ENCODE measurements around the gene SAFB2.

Gene SAFB2

DNA sequence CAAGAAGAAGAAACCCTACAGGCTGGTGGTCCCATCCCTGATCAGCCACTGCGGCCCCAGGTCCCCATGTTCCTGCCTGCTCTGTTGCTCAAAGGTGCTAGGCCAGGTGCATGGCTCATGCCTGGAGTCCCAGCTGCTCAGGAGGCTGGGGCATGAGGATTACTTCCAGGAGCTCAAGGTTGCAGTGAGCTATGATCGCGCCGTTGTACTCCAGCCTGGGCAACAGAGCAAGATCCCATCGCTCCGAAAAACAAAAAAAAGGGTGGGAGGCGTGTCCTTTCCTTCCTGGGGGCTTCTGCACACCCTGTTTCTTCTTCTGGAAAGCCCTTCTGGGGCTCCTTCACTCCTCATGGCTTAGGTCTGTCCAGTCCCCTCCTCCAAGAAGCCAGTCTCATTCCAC lies 42.9 kb downstream of the SAFB2 start:
- no peak for DNase-seq (ENCODE audit: low read depth)

DNA sequence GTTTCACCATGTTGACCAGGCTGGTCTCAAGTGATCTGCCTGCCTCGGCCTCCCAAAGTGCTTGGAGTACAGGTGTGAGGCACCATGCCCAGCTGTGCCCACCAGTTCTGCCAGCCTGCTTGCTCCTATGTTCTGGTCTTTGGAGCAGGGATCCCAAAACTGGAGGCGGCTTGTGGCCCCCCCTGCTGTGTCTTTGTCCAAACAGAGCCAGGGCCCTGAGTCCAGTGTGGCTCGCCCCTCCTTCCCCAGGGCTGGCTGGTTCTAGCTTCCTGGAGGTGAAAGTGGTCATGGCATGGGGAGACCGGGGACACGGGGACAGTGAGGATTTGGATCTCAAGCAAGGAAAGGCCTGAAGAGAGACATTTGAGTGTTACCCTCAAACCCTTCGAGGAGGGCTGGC lies 43.3 kb downstream of the SAFB2 start:
- no peak for DNase-seq (ENCODE audit: low read depth)

DNA sequence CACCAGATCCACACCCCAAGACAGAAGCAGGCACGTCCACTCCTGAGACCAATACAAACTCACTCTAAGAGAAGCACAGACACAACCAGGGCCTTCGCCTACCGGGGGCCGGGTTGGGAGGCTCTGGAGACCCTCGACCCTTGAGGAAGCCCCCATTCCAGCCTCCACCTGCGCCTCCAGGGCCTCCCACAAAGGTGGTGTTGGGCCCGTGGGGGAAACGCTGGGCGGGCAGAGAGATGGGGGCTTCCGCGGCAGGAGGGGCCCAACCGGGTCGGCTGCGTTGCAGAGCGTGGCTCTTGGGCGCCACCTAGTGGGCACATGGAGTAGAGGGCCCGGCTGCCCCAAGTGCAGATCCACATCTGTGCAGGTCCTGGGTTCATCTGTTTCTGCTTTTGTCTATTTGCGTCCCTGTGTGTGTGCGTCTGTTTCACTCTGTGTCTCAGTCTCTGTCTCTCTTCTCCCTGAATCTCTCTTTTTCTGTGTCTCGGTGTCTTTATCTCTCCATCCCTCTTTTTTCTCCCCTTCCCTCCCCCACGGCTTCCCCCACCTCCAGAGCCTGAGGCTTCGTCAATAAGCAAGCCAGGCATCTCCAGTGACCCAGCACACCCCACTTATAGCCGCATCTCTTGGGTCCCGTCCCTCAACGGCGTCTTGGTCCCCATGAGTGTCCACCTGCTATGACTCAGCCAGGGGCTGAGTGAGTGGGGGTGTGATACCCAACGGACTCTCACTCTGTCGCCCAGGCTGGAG lies 44.3 kb downstream of the SAFB2 start:
- DNase-seq (ENCODE audit: low read depth) = peak; percentile 48

DNA sequence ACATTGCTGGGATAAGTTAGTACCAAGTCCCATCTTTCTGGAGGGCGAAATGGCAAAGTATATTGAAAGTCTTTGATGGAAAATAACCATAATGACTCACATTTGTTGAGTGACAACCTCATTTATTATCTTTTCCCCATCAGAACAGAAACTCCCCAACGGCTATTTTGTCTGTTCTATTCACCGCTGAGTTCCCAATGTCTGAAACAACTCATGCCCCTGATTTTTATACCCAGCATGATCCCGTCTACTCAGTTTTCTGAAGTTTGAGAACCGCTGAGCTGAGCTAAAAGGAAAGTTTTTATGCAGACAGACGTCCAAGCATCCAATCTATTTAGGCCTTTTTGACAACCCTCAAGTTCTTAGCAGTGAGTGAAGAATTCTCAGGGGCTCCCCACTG lies 47.0 kb downstream of the SAFB2 start:
- no peak for DNase-seq (ENCODE audit: low read depth)

DNA sequence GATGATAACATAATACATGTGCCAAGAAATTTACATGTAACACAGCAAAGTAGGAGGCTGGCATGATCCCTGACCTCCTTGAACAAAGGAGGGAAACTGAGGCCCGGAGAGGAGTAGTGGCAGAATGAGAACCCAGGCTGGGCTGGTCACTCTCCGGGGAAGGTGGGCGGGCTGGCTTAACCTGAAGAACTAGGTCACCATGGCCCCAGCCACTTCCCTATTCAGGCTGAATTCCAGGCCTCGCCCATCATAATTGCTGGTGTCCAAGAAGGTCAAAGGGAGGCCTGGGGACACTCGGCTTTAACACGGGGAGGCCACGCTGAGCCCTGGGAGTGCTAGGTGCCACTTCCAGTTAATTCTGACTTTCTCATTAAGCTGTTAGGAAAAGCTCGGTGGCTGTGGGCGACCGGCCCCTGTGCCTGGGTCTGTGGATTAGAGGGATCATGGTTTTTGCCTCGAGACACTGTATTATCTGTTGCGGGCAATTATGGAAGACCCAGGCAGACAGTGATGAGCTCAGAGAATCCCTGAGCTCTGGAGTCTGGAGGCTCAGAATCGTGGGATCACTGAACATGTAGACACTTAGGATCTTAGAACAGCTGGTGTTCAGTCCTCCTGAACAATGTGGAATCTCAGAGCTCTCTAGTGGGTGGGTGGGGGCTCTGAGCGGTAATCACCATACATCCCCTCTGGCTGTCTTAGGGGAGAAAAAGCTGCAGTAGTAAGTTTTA lies 49.9 kb downstream of the SAFB2 start:
- DNase-seq (ENCODE audit: low read depth) = no peak

DNA sequence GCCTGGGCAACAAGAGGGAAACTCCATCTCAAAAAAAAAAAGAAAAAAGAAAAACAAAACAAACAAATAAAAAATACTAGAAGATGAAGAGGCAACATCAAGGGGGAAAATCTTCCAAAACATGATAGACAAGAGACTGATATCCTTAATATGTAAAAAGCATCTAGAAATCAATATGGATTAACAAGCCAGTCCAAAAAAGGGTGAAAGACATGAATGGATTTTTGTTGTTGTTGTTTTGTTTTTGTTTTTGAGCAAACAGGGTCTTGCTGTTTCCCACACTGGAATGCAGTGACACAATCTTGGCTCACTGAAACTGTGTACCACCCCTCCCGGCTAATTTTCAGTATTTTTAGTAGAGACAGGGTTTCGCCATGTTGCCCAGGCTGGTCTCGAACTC lies 50.8 kb downstream of the SAFB2 start:
- DNase-seq (ENCODE audit: low read depth) = no peak

DNA sequence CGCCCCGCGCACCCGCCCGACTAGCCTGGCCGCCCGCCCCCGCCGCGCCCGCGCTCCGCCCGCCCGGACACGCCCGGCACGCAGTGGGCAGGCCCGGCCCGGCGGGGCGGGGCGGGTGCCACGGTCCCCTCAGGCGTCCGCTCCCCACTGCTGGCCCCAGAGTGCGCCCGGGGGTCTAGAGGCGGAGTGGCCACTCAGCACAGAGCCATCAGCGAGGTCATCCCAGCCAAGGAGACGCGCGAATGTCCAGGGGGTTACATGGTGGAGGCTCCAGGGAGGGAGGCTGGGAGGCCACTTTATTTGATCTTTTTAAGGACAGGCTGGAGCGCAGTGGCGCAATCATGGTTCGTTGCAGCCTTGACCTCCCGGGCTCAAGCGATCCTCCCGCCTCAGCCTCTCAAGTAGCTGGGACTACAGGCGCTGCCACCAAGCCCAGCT lies 54.6 kb downstream of the SAFB2 start:
- no peak for DNase-seq (ENCODE audit: low read depth)

DNA sequence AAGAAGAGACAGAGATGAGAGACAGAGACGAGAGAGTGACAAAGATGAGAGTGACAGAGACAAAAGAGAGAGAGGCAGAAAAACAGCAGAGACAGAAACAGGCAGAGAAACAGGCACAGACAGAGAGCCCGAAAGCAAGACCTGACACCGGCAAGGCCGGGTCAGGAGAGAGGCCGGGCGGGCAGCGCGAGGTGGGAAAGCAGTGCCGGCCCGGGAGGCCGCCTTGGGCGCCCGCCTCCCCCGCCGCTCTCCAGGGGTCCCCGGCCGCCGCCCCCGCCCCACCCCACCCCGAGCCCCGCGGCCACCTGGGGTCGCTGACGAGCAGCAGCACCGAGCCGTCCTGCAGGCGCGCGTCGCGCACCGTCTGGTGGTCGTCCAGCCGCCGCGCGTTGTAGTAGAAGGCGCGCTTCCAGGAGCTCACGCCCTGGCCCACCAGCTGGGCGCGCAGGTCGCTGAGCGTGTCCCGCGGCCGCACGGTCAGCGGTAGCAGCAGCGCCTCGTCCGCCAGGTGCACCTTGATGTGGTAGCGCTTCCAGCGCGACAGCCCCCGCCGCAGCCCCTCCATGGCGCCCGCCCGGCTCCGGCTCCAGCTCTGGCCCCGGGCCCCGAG lies 55.1 kb downstream of the SAFB2 start, which contains the start of gene TINCR:
Gene TINCR, minus strand, starts transcription at position 594 of the 610 bp plus-strand sequence.
- DNase-seq (ENCODE audit: low read depth) = no peak

DNA sequence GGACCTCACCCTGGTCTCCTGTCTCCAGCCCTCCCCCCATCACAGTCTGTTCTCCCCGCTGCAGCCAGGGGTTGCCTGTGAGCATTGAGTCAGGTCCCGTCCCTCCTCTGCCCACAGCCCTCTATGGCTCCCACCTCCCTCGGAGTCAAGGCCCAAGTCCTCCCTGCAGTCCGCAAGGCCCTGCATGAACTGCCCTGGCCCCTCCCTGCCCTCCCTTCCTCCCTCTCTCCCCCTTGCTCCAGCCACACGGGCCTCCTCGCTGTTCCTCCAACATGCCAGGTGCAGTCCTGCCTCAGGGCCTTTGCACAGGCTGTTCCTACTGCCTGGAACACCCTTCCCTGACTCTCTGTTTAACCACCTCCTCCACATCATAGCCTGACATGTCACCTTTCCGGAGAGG lies 57.6 kb downstream of the SAFB2 start:
- no peak for DNase-seq (ENCODE audit: low read depth)

DNA sequence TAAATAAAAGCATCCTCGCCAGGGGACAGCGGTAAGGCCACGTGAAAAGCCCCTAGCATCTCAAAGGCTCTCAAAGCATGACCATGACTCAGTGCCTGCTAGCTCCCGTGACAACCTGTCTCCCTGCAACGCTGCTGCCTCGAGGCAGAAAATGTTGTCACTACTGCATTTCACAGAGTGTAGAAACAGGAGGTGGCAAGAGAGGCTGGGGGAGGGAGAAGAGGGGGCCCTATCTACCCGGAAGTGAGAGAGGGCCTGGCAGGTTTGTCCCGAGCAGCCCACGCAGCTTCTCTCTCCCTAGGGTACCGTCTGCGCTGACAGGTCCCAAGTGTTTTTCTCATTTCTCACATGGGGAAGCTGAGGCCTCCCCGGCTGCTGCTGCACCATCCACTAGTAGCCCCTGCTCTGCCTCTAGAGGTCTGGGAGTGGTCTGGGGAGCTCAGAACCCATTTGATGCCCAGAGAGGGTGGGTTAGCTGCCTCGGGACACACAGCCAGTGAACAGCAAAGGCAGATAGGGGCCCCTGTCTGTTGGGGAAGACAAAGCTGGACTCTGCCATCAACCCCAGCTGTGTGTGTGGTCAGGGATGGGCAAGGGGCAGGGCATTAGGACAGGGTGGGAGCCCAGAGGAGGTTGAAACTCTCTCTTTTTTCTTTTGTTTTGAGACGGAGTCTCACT lies 58.5 kb downstream of the SAFB2 start:
- DNase-seq (ENCODE audit: low read depth) = no peak

DNA sequence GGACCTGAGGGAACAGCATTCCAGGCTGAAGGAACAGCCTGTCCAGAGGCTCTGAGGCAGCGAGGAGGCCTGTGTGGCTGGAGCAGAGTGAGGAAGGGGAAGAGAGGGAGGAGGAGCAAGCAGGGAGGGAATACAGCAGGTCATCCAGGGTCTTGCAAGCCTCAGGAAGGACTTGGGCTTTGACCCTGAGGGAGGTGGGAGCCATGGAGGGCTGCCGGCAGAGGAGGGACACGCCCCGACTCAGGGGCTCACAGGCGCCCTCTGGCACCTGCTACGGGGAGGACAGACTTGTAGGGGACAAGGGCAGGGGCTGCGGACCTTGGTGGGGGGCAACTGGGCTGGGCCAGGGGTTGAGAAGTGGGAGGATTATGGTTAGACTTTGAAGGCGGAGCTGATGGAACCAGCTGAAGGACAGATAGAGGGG lies 59.6 kb downstream of the SAFB2 start:
- DNase-seq (ENCODE audit: low read depth) = no peak

DNA sequence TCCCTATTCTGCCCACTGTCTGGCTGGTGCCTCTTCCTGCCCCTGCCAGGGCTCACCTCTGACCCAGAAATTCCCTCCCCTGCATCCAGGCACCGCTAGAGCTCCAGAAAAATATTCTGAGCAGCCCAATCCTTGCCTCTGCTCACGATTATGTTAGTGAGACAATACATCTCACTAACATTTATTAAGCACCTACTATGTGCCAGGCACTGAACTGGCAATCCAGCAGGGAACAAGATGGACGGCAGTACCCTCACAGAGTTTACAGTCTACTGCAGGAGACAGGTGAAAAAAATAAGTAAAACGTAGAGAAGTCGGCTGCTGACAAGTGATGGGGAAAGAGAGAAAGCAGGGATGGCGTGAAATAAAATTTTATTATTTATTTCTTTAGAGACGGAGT lies 60.3 kb downstream of the SAFB2 start:
- DNase-seq (ENCODE audit: low read depth) = no peak

DNA sequence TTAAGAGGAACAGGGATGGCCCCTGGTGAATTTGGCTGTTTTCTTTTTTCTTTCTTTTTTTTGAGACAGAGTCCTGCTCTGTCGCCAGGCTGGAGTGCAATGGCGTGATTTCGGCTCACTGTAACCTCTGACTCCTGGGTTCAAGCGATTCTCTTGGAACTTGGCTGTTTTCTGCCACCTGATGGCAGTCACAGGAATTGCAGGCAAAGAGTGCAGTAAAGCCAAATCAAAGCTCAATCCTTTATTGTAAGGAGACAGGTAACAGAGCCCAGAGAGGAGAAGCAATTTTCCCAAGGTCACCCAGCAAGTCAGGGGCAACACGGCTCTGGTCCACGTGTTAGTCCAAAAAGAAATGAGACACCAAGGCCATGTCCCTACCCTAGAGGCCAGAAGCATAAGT lies 61.0 kb downstream of the SAFB2 start:
- no peak for DNase-seq (ENCODE audit: low read depth)

DNA sequence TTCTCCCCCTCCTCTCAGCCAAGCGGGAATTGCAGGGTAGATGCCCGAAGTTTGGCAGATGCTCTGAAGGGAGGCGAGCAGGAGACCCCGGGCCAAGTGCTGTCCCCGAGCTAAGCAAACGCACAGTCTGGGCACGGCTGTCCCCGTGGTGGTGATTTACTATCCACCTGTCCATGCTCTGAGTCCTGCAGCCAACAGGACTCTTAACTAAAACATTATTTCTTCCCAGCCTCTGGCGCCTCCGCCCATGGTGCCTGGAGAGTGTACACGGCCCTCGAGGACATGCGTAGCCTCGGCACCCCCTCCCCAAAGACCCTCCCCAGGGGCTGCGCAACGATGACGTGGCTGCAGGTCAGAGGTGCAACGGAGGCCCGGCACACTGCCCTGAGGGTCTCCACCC lies 62.4 kb downstream of the SAFB2 start:
- DNase-seq (ENCODE audit: low read depth) = no peak

DNA sequence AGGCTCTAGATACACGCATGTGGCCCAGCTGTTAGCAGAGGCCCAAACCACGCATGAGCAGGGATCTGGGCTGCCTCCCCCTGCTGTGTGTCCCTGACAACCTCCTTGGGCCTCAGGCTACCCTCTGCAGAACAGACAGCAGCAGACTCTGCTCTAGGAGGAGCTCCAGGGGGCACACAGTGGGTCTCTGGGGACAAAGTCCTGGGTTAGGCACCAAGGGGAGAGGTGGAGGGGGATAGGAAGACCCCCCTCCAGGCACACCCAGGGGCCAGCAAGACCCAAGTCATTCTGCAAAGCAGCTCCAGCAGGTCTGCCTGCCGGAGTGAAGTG lies 62.8 kb downstream of the SAFB2 start:
- DNase-seq (ENCODE audit: low read depth) = no peak

DNA sequence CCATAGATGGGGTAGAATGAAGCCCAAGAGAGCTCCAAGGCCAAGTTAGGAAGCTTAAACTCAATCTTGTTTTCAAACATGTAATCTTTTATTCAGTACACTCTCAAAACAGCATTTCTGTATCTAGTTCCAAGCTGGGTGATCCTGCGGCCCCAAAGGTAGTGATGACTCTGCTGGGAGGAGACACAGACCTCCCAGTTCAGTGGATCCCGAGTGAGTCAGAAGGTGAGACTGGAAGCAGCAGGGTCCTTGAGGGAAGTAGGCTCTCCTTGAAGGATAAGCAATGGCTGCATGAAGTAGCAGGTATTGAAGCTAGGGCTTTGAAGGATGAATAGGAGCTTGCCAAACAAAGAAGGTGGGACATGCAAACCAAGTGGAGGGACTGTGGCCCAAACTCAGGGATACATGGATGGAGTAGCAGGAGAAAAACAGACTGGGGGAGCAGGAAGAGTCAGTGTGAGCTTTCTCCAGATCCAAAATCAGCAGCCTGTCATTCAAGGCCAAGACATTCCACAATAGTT lies 64.4 kb downstream of the SAFB2 start:
- no peak for DNase-seq (ENCODE audit: low read depth)

DNA sequence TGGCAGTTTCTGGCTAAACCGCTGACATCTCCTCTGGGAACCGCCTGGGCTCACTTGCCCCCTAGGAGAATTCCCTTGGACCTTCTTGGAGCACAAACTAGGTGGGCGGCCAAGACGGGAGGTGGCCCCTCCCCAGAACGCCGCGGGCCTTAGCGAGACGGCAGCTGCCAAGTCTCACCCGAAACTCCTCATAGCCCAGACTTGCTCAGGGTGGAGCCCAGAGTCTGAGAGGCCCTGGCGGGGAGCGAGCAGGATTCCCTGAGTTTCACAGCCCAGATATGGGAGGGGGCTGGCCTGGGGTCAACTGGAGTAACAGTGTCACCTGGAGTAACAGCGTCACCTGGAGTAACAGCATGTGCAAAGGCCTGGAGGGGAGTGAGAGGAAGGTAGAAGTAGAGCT lies 64.9 kb downstream of the SAFB2 start:
- DNase-seq (ENCODE audit: low read depth) = no peak

DNA sequence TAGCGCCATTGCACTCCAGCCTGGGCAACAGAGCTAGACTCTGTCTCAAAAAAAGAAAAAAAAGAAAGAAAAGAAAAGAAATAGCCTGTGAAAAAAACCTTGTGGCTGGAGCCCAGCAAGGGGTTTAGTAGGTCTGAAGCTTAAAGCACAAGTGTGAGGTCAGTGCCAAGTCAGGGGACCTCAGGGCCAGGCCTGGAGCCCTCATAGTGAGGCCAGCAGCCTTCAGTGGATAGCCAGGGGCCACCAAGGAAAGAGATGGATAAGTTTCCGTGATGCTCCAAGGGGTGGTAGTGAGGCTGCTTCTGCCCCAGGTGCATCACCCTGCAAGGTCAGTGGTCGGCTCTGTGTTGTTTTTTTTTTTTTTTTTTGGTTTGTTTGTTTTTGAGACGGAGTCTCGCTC lies 67.7 kb downstream of the SAFB2 start:
- no peak for DNase-seq (ENCODE audit: low read depth)

DNA sequence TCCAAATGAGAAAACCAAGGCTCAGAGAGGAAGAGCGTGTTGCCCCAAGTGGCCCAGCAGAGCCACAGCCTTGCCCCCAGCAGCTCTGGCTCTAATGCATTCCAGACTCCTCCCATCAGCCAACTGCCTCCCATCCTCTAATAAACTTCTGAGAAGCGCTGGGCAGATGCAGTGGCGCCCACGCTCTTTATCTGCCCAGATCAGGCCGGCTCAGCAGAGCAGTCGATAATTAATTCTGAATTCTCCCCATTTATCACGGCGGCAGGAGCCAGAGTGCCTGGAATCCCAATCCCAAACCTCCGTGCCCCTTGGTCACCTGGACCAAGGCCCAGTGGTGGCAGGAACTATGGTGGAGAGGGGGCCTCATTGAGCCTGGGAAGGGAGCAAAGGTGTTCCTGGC lies 68.7 kb downstream of the SAFB2 start:
- no peak for DNase-seq (ENCODE audit: low read depth)

DNA sequence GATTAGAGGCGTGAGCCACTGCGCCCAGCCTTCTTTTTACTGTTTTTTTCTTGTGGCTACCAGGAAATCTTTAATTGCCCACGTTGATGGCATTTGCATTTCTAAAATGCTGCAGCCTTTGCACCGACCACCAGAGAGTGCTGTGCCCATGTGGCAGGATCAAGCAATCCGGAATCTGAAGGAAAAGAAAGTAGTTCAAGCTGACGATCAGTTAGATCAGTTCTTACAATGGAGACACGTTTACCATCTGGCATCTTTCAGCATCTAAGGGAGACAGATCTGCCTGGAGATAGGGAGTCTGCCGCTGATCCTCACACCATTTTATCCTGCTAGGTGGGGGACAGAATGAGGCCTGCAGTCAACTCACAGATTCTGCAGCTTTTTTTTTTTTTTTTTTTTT lies 74.7 kb downstream of the SAFB2 start:
- no peak for DNase-seq (ENCODE audit: low read depth)

DNA sequence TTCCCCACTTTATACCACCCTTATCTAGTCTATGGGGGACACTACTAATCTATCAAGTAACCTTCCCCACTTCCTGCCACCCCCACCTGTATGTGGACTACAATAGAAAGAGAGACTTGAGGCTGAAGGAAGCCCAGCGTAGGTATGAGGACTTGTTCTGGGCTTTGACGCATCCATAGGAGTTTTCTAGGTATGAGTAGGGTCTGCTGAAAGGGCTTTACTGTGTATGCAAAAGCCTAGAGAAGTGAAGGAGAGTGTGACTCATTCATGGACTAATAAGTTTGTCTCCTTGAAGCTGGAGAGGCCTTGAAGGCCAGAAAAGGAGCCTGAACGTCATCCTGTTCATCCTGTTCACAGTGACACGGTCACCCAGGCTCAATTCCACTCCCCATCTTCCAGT lies 76.6 kb downstream of the SAFB2 start:
- no peak for DNase-seq (ENCODE audit: low read depth)

DNA sequence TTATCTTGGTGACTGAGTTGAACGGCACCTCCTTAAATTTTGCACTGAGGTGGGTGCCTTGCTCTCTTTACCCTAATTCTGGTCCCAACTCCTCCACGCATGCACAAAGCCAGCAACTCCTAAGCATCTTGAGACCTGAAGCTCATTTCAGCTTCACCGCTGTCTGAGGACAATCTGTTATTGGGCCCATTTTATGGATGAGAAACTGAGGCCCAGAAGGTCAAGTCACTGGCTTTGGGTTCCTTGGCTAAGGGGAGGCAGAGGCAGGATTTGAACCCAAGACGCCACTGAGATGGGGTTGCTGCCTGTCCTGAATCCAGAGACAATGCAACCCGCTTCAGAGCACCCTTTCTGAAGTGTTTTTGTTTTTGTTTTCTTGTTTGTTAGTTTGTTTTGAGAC lies 77.5 kb downstream of the SAFB2 start:
- no peak for DNase-seq (ENCODE audit: low read depth)

DNA sequence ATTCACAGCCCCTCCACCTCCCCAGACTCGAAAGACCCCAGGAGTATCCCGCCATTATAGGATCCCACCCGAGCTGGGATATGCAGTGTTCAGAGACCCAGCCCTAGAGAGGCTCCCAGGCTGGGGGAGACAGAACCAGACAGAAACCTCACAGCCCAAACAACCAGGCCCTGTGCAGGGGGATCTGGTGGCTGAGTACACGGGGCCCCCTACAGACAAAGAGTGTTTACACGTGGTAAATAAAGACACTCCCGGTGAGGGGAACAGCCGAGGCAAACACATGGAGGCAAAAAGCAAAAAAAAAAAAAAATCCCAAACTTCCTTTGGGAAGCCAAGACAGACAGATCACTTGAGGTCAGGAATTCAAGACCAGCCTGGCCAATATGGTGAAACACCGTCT lies 79.9 kb downstream of the SAFB2 start:
- no peak for DNase-seq (ENCODE audit: low read depth)
